Neural progenitor cell (in vitro differentiated cells): ENCODE data around the gene CYBC1.

Source experiments
- EZH2 ChIP-seq: fragments of 200-600 bp; sonication (generic); IDR thresholded peaks from 2 replicates; pipeline ENCODE4 v1.6.1; 2017; ENCODE audit warnings: antibody characterized with exemption, mild to moderate bottlenecking, moderate library complexity
- EZH2phosphoT487 ChIP-seq: fragments of 200-600 bp; sonication (generic); IDR thresholded peaks from 2 replicates; pipeline ENCODE4 v1.6.1; 2017; ENCODE audit warnings: antibody characterized with exemption
- TF ChIP-seq, protein P1 (sequence below): fragments of 200-600 bp; sonication (generic); IDR thresholded peaks from 2 replicates; pipeline ENCODE4 v1.5.1; 2017; ENCODE audit warnings: antibody characterized with exemption, mild to moderate bottlenecking

DNA sequence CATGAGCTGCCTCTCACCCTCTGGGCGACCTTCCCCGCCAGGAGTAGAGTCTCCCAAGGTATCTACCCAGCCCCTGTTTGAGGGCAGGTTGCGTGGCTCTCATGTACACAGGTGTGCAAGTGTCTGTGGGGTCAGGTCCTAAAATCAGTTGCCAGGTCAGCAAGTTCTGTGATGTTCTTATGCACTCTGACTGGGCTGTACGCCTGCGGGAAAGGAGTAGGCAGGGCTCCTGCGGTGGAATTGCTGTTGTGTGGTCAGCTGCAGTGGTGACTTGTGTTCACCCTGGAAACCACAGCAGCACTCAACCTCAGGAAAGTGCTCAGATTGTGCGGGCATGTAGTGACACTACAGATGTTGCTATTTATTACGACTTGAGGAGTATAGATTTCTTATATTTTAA is 27.4 kb upstream of the CYBC1 start:
- TF ChIP-seq, protein P1, sequence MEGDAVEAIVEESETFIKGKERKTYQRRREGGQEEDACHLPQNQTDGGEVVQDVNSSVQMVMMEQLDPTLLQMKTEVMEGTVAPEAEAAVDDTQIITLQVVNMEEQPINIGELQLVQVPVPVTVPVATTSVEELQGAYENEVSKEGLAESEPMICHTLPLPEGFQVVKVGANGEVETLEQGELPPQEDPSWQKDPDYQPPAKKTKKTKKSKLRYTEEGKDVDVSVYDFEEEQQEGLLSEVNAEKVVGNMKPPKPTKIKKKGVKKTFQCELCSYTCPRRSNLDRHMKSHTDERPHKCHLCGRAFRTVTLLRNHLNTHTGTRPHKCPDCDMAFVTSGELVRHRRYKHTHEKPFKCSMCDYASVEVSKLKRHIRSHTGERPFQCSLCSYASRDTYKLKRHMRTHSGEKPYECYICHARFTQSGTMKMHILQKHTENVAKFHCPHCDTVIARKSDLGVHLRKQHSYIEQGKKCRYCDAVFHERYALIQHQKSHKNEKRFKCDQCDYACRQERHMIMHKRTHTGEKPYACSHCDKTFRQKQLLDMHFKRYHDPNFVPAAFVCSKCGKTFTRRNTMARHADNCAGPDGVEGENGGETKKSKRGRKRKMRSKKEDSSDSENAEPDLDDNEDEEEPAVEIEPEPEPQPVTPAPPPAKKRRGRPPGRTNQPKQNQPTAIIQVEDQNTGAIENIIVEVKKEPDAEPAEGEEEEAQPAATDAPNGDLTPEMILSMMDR = no peak
- no peak for TF ChIP-seq EZH2
- TF ChIP-seq EZH2phosphoT487 = no peak
